Right atrium auricular region (tissue), 2 donors: ENCODE results near the gene KISS1R. TPM values are rescaled to one million over a fixed set of nuclear protein-coding genes. Genes with fewer than 3 reads are reported as not detected.
"Not testable (repeated sequence)": the region's sequence is repeated elsewhere in the genome, so short reads cannot be mapped to it uniquely, and the experiment has no call there.

Experiments used
- DNase-seq: peaks from one replicate; pipeline ENCODE4 v3.0.0-alpha.2; 2019; ENCODE audit warnings: low spot score
- H3K27ac ChIP-seq, 2 donors: fragments of 200-600 bp; sonication (generic); 1 replicate in 1 of 2; 2 replicates in 1 of 2; pipeline ENCODE4 v1.5.1; 2016 to 2019
- H3K27me3 ChIP-seq, 2 donors: fragments of 200-600 bp; sonication (generic); one replicate each; pipeline versions ENCODE4 v1.5.1 to v1.6.0; 2017 to 2019
- H3K36me3 ChIP-seq: fragments of 200-600 bp; sonication (generic); one replicate; pipeline ENCODE4 v1.5.1; 2016
- H3K4me1 ChIP-seq, 2 donors: fragments of 200-600 bp; sonication (generic); one replicate each; pipeline versions ENCODE4 v1.5.1 to v1.6.0; 2017 to 2019
- H3K4me3 ChIP-seq, 2 donors: fragments of 200-600 bp; sonication (generic); 1 replicate in 1 of 2; 2 replicates in 1 of 2; pipeline ENCODE4 v1.5.1; 2017 to 2019; ENCODE audit warnings: mild to moderate bottlenecking in 1 of 2, moderate library complexity in 1 of 2
- H3K9me3 ChIP-seq, 2 donors: fragments of 200-600 bp; sonication (generic); one replicate each; pipeline ENCODE4 v1.5.1; 2019
- total RNA-seq, 2 donors: library from RNA; depleted of rRNA; stranded (reverse); fragments of >200 nt; gene quantifications; one replicate each; pipeline ENCODE4 v1.1.0, GENCODE V29; 2016
- TF ChIP-seq, protein P1 (sequence below), 2 donors: fragments of 200-600 bp; sonication (generic); IDR thresholded peaks; one replicate each; pipeline ENCODE4 v1.5.1; 2019; ENCODE audit warnings: antibody characterized with exemption in 2 of 2

Gene KISS1R
- total RNA-seq, 2 donors from 2014 or later = not detected

DNA sequence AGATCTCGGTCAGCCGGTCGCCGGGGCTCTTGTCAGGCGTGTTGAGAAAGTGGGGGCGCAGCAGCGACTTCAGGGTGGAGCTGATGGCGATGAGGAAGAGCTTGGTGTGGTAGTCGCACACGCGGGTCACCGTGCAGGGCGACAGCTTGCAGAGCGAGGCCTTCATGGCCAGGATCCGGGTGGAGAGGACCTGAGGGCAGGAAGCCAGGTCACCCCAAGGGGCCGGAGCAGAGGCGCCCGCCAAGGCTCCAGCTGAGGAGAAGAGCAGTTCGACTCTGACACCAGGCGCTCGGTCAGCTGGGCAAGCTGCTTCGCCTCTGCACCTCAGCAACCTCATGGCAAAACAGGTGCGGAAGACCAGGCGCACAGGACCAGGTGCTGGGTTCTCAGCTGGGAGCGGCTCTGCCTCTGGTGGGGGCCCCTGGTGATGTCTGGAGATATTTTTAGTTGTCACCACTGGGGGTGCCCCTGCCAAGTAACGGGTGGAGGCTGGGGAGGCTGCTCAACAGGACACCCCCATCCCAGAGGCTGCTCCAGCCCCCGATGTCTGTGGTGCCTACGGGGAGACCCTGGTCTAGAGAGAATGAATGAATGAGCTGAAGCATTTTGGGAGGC, 41.8 kb upstream of the KISS1R start:
- Histone ChIP-seq H3K4me3 (no peak overlapping the region), H3K9me3 (no peaks in the 10 kb centered on the region), H3K4me1 (peaks cover 0 to 5% of the 10 kb centered on the region in 2 donors), H3K27me3 (no peaks in the 10 kb centered on the region), H3K36me3 (peaks cover 44% of the 10 kb centered on the region), H3K27ac (no peak overlapping the region)
- no peak for DNase-seq
- TF ChIP-seq, protein P1, sequence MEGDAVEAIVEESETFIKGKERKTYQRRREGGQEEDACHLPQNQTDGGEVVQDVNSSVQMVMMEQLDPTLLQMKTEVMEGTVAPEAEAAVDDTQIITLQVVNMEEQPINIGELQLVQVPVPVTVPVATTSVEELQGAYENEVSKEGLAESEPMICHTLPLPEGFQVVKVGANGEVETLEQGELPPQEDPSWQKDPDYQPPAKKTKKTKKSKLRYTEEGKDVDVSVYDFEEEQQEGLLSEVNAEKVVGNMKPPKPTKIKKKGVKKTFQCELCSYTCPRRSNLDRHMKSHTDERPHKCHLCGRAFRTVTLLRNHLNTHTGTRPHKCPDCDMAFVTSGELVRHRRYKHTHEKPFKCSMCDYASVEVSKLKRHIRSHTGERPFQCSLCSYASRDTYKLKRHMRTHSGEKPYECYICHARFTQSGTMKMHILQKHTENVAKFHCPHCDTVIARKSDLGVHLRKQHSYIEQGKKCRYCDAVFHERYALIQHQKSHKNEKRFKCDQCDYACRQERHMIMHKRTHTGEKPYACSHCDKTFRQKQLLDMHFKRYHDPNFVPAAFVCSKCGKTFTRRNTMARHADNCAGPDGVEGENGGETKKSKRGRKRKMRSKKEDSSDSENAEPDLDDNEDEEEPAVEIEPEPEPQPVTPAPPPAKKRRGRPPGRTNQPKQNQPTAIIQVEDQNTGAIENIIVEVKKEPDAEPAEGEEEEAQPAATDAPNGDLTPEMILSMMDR (IDR thresholded peaks at IDR 0.05) = no peak

DNA sequence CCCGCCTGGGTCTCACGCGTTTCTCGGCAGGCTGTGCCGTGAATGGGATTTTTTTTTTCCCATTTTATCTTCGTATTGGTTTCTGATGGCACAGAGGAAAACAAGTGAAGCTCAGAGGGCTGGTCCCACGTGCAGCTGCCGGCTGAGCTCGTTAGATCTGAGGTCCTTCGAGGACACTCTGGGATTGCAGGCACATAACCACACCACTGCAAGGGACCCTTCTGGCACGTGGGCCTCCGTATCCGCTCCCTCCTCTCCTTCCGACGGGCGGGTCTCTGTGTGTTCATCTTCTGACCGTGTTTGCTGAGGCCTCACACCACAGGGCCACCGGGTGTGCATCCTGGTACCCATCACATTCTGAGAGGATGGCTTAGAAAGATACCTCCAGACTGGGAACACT, 41.0 kb upstream of the KISS1R start:
- Histone ChIP-seq H3K36me3 (peaks cover 49% of the 10 kb centered on the region), H3K27me3 (no peaks in the 10 kb centered on the region), H3K4me1 (peaks cover 0 to 5% of the 10 kb centered on the region in 2 donors), H3K4me3 (no peak overlapping the region), H3K27ac (no peak overlapping the region), H3K9me3 (no peaks in the 10 kb centered on the region)
- DNase-seq = no peak
- TF ChIP-seq, protein P1 (IDR thresholded peaks at IDR 0.05) = no peak

DNA sequence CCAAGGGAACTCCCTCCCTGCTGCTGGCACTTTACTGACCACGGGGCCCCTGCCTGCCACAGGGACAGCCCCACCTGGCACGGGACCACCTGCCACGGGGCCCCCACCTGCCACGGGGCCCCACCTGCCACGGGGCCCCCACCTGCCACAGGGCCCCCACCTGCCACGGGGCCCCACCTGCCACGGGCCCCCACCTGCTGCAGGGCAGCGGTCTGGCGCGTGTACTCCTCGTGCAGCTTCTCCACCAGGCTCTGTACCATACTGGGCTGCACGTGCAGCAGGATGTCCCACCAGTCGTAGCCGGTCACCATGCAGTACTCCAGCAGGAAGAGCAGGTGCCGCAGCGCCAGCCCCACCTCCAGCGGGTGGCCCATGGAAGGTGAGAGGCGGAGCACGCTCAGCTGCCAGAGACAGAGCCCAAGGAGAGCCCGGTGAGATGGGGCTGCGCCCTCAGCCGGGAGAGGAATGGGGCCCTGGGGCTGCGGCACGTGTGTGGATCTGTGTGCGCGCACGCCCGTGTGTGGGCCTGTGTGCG, 40.3 kb upstream of the KISS1R start:
- H3K9me3 ChIP-seq = no peaks in the 10 kb centered on the region
- H3K27me3 ChIP-seq = no peaks in the 10 kb centered on the region
- no peak overlapping the region for H3K27ac ChIP-seq
- TF ChIP-seq, protein P1 (IDR thresholded peaks at IDR 0.05) = no peak
- no peak for DNase-seq
- H3K36me3 ChIP-seq = peaks cover 52% of the 10 kb centered on the region
- H3K4me3 ChIP-seq = no peak overlapping the region
- H3K4me1 ChIP-seq = peaks cover 0 to 5% of the 10 kb centered on the region in 2 donors

DNA sequence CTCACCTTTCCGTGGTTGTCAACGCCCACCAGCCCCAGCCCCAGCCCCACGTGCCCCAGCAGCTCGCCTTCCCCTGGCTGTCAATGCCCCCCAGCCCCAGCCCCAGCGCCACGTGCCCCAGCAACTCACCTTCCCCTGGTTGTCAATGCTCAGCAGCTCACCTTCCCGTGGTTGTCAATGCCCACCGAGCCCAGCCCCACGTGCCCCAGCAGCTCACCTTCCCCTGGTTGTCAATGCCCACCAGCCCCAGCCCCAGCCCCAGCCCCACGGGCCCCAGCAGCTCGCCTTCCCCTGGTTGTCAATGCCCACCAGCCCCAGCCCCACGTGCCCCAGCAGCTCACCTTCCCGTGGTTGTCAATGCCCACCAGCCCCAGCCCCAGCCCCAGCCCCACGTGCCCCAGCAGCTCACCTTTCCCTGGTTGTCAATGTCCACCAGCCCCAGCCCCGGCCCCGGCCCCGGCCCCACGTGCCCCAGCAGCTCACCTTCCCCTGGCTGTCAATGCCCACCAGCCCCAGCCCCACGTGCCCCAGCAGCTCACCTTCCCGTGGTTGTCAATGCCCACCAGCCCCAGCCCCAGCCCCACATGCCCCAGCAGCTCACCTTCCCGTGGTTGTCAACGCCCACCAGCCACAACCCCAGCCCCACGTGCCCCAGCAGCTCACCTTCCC, 39.0 kb upstream of the KISS1R start:
- DNase-seq, H3K9me3 ChIP-seq, H3K27me3 ChIP-seq, H3K4me3 ChIP-seq, H3K27ac ChIP-seq, H3K4me1 ChIP-seq: not testable (repeated sequence)
- H3K36me3 ChIP-seq = peaks cover 62% of the 10 kb centered on the region

DNA sequence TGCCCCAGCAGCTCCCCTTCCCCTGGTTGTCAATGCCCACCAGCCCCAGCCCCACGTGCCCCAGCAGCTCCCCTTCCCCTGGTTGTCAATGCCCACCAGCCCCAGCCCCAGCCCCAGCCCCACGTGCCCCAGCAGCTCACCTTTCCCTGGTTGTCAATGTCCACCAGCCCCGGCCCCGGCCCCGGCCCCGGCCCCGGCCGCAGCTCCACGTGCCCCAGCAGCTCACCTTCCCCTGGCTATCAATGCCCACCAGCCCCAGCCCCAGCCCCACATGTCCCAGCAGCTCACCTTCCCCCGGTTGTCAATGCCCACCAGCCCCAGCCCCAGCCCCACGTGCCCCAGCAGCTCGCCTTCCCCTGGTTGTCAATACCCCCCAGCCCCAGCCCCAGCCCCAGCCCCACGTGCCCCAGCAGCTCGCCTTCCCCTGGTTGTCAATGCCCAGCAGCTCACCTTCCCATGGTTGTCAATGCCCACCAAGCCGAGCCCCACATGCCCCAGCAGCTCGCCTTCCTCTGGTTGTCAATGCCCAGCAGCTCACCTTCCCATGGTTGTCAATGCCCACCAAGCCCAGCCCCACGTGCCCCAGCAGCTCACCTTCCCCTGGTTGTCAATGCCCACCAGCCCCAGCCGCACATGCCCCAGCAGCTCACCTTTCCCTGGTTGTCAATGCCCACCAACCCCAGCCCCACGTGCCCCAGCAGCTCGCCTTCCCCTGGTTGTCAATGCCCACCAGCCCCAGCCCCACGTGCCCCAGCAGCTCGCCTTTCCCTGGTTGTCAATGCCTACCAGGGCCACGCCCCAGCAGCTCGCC, 38.2 kb upstream of the KISS1R start:
- not testable (repeated sequence) for H3K27me3 ChIP-seq, H3K4me1 ChIP-seq, H3K9me3 ChIP-seq, H3K4me3 ChIP-seq, DNase-seq, H3K27ac ChIP-seq
- peaks cover 55% of the 10 kb centered on the region for H3K36me3 ChIP-seq

DNA sequence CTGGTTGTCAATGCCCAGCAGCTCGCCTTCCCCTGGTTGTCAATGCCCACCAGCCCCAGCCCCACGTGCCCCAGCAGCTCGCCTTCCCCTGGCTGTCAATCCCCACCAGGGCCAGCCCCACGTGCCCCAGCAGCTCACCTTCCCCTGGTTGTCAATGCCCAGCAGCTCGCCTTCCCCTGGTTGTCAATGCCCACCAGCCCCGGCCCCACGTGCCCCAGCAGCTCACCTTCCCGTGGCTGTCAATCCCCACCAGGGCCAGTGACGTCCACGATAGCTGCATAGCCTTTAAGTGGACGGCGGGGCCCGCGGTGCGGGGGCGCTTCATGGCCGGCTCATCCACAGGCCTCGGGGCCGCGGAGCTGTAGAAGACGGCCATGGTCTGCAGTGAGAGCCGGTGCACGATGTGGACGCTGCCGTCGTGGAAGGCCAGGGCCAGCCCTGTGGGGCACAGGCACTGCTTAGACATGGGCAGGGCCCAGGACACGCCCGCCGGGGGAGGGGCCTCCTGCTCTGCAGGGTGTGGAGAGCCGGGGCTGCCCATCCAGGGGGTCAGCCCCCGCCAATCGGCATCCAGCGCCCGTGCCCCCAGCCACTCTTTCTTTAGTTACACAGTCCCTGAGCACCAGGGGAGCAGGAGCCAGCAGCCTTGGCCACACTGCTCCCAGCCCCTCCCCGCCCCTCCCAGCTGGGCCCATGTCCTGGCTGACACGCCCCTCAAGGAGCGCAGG, 37.3 kb upstream of the KISS1R start:
- Histone ChIP-seq H3K9me3 (no peaks in the 10 kb centered on the region), H3K27ac (no peak overlapping the region), H3K27me3 (no peaks in the 10 kb centered on the region), H3K4me1 (no peaks in the 10 kb centered on the region), H3K36me3 (peaks cover 55% of the 10 kb centered on the region), H3K4me3 (no peak overlapping the region)
- no peak for DNase-seq
- TF ChIP-seq, protein P1 (IDR thresholded peaks at IDR 0.05) = no peak
